GM15510 (cell line): ENCODE results near the gene FOLR2.

Source experiments
- POLR2A ChIP-seq: IDR thresholded peaks from 3 replicates; pipeline ENCODE4 v1.6.1; 2011; ENCODE audit warnings: borderline replicate concordance; ENCODE audit not compliant: insufficient read length; ENCODE audit errors: extremely low read depth

FOLR2 gene

DNA sequence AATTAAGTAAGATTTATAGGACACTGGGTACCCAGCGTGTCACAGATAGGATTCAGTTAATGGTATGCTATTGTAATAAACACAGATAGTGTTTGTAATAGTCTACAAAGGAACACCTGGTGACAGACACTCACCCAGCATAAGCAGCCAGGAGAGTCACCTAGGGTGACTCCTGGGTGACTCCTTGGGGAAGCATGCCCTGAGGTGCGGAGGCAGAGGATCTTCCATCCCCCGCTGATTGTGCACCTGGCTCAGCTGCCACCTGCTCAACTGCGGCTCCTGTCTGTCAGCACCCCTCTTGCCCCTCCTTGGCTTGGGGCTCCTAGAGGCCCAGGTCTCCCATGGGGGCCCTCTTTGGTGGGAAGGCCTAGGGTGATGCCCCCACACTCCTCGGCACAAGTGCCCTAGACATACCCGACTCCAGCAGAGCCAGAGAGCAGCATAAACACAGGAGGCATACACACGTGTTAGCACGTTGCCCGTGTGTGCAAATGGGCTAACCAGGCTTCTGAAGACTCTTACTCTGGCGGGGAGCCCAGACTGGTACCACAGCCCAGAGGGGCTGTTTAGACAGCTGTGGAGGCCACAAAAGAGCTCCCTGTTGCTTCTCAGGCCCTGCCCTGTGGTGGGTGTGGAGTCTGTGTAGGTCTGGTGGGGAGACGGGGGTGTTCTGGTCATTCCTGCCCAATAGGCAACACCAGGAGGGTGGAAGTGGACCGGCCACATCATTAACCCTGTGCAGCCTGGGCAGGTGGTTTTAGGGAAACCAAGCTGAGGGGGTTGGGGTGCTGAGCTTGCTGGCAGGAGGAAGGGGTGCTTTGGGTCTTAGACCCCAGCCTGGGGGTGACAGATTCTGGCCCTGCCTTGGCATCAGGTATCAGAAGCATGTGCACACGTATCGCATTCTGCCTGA is 11.0 kb downstream of the FOLR2 start:
- TF ChIP-seq POLR2A: no peak

DNA sequence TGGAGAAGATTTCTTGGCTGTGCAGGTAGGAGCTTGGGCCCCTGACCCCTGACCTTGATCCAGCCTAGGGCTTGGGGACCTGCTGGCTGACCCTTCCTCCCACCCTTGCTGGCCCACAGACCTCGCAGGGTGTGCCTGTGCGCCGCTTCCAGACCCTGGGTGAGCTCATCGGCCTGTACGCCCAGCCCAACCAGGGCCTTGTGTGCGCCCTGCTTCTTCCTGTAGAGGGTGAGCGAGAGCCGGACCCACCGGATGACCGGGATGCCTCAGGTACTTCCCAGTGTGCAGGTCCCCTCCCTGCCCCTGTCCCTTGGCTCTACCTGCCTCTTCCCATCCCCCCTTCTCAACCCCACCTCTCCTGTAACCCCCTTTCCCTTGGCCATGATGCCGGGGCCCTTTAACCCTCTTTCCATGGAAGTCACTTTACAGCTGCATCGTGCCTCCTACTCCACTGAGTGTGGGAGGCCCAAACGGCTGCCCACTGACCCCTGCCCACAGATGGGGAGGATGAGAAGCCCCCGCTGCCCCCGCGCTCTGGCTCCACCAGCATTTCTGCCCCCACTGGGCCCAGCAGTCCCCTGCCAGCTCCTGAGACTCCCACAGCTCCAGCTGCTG is 11.7 kb downstream of the FOLR2 start:
- TF ChIP-seq POLR2A: no peak

DNA sequence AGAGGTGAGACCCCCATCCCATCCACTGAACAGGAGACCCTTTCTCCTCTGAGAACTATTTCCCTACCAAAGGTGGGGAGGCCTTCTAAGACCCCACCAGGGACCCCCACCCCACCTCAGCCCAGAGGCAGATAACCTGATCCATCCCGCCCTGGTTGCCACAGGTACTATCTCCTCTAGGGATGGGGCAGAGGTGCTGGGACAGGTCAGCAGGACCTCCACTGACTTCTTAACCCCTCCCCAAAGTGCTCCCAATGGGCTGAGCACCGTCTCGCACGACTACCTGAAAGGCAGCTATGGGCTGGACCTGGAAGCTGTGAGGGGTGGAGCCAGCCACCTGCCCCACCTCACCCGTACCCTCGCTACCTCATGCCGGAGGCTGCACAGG is 12.2 kb downstream of the FOLR2 start:
- TF ChIP-seq POLR2A: no peak

DNA sequence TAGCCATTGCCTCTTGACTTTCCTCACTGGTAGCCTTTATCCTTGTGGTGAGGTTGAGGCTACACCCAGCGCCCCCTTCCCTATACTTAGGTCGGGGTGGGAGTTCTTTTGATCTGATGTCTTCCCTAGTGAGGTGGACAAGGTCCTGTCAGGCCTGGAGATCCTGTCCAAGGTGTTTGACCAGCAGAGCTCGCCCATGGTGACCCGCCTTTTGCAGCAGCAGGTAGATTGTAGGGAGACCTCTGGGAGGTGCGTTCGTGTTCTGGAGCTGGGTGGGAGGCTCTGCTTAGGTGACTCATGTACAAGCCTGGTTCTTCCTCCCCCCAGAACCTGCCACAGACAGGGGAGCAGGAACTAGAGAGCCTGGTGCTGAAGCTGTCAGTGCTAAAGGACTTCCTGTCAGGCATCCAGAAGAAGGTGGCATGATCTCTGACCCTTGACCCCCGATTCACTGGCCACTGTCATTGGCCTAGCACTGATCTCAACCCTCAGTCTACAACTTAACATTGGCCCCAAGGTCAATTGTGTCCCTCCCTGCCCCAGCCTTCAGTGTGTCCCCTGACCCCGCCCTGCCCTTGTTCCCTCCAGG is 12.8 kb downstream of the FOLR2 start:
- TF ChIP-seq POLR2A: no peak

DNA sequence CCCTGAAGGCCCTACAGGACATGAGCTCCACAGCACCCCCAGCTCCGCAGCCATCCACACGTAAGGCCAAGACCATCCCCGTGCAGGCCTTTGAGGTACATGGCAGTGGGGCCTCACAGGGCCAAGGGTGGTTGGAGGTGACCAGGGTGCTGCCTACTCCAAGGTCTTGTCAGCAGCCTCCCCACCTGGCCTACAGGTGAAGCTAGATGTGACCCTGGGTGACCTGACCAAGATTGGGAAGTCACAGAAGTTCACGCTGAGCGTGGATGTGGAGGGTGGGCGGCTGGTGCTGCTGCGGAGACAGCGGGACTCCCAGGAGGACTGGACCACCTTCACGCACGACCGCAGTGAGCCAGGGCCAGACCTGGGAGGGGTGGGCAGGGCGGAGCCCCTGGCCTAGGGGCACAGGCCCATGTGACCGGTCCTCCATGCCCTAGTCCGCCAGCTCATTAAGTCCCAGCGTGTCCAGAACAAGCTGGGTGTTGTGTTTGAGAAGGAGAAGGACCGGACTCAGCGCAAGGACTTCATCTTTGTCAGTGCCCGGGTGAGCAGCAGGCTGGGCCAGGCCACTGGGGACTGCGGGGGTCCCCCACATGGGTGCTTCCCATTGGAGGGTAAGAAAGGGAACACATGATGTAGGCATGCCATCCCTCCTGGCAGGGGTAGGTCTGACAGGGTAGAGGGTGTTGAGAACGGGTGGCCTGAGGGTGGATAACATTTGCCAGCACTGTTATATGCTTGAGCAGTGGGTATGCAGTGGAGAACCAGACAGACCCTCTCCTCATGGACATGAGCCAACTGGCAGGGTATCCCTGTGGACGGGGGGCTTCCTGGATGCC is 13.6 kb downstream of the FOLR2 start:
- TF ChIP-seq POLR2A: no peak

DNA sequence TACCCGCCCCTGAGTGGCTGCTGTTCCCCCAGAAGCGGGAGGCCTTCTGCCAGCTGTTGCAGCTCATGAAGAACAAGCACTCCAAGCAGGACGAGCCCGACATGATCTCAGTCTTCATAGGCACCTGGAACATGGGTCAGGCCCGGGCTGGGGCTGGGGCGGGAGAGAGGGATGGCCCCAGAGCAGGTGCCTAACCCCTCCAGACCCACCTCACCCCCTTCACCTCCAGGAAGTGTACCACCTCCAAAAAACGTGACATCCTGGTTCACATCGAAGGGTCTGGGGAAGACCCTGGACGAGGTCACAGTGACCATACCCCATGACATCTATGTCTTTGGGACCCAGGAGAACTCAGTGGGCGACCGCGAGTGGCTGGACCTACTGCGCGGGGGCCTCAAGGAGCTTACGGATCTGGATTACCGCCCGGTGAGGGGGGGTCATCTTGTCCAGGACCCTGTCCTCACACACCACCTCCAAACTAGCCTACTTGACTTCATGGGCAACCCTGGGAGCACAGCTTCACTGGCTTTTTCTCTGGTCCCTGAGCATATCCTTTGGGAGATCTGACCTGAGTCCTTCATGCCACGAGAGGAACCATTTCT is 14.3 kb downstream of the FOLR2 start:
- TF ChIP-seq POLR2A: no peak

DNA sequence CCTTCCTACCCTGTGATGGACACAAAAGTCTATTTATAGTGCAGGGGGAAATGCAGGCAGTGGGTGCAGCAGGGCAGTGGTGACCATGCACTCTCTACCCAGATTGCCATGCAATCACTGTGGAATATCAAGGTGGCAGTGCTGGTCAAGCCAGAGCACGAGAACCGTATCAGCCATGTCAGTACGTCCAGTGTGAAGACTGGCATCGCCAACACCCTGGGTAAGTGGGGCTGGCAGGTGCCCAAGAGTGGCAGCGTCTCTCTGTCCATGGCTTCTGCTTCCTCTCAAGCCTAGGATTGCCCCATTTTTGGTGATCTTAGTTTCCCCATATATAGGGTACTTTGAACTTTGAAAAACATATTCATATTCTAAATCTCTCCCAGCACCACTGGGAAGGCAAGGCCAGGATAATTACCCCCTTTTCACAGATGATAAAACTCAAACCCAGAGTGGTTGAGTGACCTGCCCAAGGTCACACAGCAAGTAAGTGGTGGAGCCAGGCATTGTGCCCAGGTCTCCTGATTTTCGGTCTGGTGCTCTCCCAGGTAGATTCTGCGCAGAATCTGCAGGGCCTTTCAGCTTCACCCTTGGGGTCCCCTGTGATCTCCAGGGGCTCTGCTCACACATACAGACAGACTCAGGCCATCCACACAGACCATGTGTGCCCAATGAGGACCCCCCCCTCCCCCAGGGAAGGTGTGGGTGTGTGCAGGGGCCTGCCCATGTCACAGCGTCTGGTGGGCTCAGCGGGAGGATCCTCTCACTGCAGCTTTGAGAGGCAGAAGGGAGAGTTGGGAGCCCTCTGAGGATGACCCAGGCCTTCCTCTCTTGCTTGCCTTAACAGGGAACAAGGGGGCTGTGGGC is 15.0 kb downstream of the FOLR2 start:
- no peak for TF ChIP-seq POLR2A

DNA sequence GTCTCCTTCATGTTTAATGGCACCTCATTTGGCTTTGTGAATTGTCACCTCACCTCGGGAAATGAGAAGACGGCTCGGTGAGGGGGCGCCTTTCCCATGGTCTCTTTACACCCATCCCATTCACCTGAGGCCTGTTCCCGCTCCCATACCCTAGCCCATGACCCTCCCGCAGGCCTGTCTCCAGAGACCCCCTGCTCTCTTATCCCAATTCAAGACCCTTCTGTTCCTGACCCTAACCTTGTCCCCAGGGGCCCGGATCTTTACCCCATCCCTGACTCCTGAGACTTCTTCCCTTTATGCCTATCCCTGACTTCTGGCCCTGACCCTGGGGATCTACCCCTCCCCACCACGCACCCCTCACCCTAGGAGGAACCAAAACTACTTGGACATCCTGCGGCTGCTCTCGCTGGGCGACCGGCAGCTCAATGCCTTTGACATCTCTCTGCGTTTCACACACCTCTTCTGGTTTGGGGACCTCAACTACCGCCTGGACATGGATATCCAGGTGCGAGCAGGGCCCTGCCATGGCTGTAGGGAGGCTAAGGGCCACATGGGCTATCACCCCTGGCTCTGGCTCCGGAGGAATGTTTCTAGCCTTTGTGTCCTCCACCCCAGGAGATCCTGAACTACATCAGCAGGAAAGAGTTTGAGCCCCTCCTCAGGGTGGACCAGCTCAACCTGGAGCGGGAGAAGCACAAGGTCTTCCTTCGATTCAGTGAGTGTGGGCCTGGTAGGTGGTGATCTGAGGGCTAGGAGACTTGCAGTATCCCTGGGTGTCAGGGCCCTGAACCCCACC is 15.9 kb downstream of the FOLR2 start:
- TF ChIP-seq POLR2A: no peak

DNA sequence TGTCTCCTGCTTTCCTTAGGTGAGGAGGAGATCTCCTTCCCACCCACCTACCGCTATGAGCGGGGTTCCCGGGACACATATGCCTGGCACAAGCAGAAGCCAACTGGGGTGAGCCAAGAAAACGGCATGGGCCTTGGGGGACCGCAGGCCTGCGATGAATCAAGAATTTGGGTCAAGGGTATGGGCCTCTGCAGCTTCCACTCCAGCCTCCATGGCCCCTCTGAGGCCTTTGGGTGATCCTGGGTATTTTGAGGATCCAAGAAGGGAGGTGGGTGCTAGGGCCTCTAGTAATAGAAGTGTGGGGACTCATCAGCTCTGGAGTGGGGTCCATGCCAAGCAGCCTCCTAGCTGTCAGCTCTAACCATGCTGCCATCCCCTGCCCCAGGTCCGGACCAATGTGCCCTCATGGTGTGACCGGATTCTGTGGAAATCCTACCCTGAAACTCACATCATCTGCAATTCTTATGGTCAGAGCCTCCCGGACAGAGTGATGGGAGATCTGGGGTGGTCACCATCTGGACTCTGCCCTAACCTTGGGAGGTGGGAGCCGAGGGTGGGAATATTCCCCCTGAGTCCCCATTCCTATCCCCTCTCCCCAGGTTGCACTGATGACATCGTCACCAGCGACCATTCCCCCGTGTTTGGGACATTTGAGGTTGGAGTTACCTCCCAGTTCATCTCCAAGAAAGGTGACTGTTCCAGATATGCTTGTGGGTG is 16.6 kb downstream of the FOLR2 start:
- TF ChIP-seq POLR2A: no peak

DNA sequence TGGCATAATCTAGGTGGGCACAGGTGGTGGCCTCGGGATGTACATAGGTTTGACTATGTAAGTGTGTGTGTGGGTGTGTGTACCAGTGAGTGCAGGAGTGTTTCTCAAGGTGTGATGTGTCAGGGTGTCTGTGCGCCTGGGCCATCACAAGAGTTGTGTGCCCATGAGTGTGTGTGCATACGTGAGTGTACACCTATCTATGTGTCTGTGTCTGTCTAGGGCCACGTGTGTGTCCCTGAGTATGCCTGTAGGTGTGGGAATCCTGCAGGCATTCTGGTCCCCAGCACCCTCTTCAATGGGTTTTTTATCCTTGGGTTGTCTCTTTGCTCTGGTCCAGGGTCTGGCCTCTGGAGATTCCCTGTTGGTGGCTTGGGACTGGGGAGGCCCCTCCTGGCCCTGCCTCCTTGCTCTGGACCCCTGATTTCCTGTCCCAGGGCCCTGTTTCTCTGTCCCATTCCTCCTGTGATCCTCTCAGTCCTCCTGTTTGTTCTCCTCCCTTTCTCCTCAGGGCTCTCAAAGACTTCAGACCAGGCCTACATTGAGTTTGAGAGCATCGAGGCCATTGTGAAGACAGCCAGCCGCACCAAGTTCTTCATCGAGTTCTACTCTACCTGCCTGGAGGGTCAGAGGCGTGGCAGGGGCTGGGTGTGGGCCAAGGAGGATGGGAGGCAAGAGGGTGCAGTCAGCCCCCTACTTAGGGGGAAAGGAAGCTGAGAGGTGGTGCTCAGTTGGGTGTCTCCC is 17.3 kb downstream of the FOLR2 start:
- no peak for TF ChIP-seq POLR2A

DNA sequence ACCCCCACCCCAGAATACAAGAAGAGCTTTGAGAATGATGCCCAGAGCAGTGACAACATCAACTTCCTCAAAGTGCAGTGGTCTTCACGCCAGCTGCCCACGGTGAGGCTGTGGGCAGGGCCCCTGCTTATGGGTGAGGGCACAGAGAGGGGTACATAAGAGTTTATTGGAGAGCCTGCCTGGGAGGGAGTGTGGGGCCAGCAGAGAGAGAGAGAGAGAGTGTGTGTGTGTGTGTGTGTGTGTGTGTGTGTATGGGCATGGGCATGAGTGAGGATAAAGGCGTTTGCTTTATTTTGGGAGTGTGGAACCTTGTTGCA is 17.9 kb downstream of the FOLR2 start:
- no peak for TF ChIP-seq POLR2A

DNA sequence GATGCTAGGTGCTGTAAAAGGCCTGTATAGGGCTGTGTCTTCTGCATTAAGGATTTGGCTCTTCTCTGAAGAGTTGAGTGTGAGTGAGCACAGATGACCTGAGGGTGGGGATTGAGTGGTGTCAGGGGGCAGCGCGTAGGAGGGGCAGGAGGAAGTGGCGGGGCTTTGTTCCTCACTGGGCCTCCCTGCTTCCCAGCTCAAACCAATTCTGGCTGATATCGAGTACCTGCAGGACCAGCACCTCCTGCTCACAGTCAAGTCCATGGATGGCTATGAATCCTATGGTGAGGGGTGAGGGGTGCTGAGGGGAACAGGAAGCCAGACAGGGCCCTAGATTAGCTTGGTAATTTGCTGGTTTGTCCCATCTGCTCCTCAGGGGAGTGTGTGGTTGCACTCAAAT is 18.3 kb downstream of the FOLR2 start:
- no peak for TF ChIP-seq POLR2A
